ENCODE measurements around the gene TNFSF12.

Gene TNFSF12

DNA sequence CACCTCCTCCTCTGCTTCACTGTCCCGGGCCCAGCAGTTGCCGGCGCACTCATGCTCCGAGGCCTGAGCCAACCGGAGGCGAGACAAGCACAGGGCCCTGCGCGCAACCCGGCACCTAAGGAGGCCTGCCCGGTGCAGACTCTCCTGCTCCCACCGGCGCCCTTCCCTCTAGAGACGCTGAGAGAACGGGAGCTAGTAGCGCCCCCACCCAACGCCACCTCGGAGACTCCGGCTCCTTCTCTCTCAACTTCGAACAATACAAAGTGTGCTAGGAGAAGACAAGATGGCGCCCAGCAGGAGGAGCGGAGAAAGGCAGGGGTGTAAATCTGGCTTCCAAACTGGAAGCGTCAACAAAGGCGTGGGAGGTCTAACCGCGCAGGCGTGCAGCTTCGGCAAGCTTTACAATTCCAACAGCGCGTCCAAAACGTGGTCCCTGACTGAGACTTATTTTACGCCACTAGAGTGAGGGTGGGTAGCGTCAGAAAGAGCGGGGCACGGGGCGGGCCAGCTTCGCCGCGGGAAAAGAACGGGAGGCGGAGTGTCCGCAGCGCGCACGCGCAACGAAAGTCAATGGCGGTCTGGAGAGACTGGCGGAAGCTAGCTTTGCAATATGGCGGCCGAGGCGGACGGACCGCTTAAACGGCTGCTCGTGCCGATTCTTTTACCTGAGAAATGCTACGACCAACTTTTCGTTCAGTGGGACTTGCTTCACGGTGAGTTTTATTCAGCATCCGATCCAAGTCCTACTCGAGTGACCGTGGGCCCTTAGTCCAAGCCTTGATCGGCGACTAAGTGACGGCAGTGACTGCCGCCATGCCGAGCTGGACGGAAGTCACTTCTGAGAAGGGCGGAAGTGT is 34.6 kb downstream of the TNFSF12 start, which contains the start of gene MPDU1:
Gene MPDU1, plus strand, starts transcription at position 600 of the 857 bp plus-strand sequence. Its CDS starts 11 bp downstream, at position 611.
- no peak for TF ChIP-seq Cebpa-rat (IDR thresholded peaks at IDR 0.05)
- Histone ChIP-seq H3K27me3 (no peaks in the 10 kb centered on the region), H3K9ac (peak within 1 kb of the TSS; percentile 95), H3K36me3 (peaks cover 49% of the 10 kb centered on the region), H3K4me3 (peak within 1 kb of the TSS; percentile 70), H3K27ac (peak within 1 kb of the TSS; percentile 96), H3K4me1 (peaks cover 77% of the 10 kb centered on the region), H4K20me1 (peaks cover 20% of the 10 kb centered on the region), H3K9me3 (no peaks in the 10 kb centered on the region), H3K4me2 (peak within 1 kb of the TSS; percentile 98)

GRCh38 chr17:7586673-7587419 is 38.0 kb downstream of the TNFSF12 start:
- Histone ChIP-seq H3K4me3 (no peak overlapping the region), H3K36me3 (peaks cover 53% of the 10 kb centered on the region), H3K27me3 (no peaks in the 10 kb centered on the region), H3K9ac (peak overlapping the region; percentile 26), H3K4me1 (peaks cover 51% of the 10 kb centered on the region), H4K20me1 (peaks cover 13% of the 10 kb centered on the region; the same call in 1 of the 2 replicates), H3K4me2 (peak overlapping the region; percentile 25; the same call in 1 of the 2 replicates), H3K27ac (peak overlapping the region; percentile 28; the same call in 1 of the 2 replicates), H3K9me3 (no peaks in the 10 kb centered on the region)
- TF ChIP-seq Cebpa-rat (IDR thresholded peaks at IDR 0.05): no peak

GRCh38 chr17:7587420-7588151 is 38.7 kb downstream of the TNFSF12 start:
- Histone ChIP-seq H3K9ac (peak overlapping the region; percentile 26), H3K9me3 (no peaks in the 10 kb centered on the region), H3K27ac (peak overlapping the region; percentile 28; the same call in 1 of the 2 replicates), H3K36me3 (peaks cover 60% of the 10 kb centered on the region), H3K4me2 (peak overlapping the region; percentile 25), H3K27me3 (no peaks in the 10 kb centered on the region), H4K20me1 (peaks cover 13% of the 10 kb centered on the region; the same call in 1 of the 2 replicates), H3K4me3 (no peak overlapping the region), H3K4me1 (peaks cover 44% of the 10 kb centered on the region)
- no peak for TF ChIP-seq Cebpa-rat (IDR thresholded peaks at IDR 0.05)

DNA sequence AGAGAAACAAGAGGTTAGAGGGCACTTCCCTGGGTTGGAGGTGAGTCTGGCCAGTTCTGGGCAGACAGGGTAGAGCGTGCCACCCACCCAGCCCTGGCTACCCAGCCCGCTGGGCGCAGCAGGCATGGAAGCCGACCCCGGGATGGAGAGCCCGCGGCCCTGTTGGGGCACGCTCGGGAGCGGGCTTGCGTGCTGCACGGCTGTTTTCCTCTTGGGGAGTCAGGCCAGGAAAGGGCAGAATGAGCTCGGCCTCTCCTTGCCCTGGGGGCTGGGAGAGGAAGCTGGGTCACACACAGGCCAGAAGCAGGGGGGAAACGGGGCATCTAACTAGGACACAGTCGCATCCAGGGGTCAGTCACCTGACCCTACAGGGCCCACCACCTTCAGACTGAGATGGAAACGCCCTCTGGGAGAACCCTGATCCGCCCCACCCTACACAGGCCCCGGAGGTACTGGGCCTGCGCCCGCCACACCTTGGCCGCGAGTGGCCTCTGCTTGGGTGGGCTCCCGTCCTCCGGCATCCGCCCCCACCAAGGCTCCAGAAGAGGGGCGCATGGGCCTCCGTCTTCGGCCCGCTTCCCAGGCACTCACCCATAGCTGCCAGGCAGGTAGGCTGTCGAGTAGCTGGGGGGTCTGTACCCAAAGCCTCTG is 39.8 kb downstream of the TNFSF12 start:
- H3K9me3 ChIP-seq: no peaks in the 10 kb centered on the region
- no peak overlapping the region for H3K4me3 ChIP-seq
- H3K27ac ChIP-seq: no peak overlapping the region
- 0 out of 2 replicates have a peak overlapping the region, but pooled peaks have one; percentile 26 for H3K9ac ChIP-seq
- H3K36me3 ChIP-seq: peaks cover 71% of the 10 kb centered on the region
- H3K27me3 ChIP-seq: no peaks in the 10 kb centered on the region
- H3K4me2 ChIP-seq: no peak overlapping the region
- H4K20me1 ChIP-seq: peaks cover 13% of the 10 kb centered on the region; the same call in 1 of the 2 replicates
- peaks cover 35% of the 10 kb centered on the region for H3K4me1 ChIP-seq
- no peak for TF ChIP-seq Cebpa-rat (IDR thresholded peaks at IDR 0.05)

- H3K9ac ChIP-seq: peak overlapping the region; percentile 22; the same call in 1 of the 2 replicates
- no peak for TF ChIP-seq Cebpa-rat (IDR thresholded peaks at IDR 0.05)
- H4K20me1 ChIP-seq: peaks cover 13% of the 10 kb centered on the region; the same call in 1 of the 2 replicates
- H3K4me2 ChIP-seq: peak overlapping the region; percentile 68
- no peaks in the 10 kb centered on the region for H3K9me3 ChIP-seq
- H3K4me1 ChIP-seq: peaks cover 34% of the 10 kb centered on the region
- H3K4me3 ChIP-seq: no peak overlapping the region
- H3K36me3 ChIP-seq: peaks cover 78% of the 10 kb centered on the region
- 0 out of 2 replicates have a peak overlapping the region, but pooled peaks have one; percentile 10 for H3K27ac ChIP-seq
- H3K27me3 ChIP-seq: no peaks in the 10 kb centered on the region
Observed at GRCh38 chr17:7589204-7589868, 40.5 kb downstream of the TNFSF12 start.

DNA sequence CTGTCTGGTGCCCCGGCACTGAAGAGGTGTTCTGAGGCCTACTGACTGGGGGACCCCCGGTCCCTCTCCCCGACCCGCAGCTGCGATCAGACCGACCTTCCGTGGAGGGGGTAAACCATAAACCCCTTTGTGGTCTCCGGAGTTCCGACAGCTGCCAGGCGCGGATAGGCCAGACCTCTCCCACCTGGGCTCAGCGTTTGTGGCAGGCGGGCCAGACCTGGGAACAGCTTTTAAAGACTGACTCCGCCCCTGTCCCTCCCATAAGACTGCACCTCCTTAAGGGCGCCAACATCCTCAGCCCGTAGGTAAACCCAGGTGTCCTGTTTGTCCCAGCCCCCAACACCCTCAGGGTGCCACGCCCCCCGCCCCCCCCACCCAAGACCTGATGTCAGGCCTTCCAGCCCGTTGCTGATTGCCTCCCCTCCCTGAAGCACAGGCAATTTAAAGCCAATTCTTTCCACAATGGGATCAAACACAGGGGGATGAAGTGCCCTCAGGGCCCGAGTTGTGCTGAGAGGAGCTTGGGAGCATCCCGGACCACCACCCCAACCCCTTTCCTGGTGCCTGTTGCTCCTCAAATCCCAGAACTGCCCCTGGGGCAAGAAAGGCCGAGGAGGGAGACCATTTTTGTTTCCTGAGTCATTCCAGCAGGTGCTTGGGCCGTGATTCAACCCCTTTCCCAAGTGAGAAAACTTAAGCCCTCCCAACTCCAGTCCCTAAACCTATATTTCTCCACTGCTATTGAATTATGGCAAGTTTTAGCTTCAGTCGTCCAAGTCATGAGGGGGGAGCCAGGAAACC is 41.2 kb downstream of the TNFSF12 start, which contains the start of gene SOX15:
Gene SOX15, minus strand, starts transcription at position 204 of the 801 bp plus-strand sequence. CDS start 418 bp downstream, outside the sequence.
- Histone ChIP-seq H3K9me3 (no peaks in the 10 kb centered on the region), H3K27ac (0 out of 2 replicates have a peak within 1 kb of the TSS, but pooled peaks have one; percentile 10), H4K20me1 (peaks cover 13% of the 10 kb centered on the region; the same call in 1 of the 2 replicates), H3K4me3 (no peak within 1 kb of the TSS), H3K36me3 (peaks cover 85% of the 10 kb centered on the region), H3K27me3 (no peaks in the 10 kb centered on the region), H3K9ac (peak within 1 kb of the TSS; percentile 22; the same call in 1 of the 2 replicates), H3K4me1 (peaks cover 26% of the 10 kb centered on the region), H3K4me2 (peak within 1 kb of the TSS; percentile 68)
- no peak for TF ChIP-seq Cebpa-rat (IDR thresholded peaks at IDR 0.05)

GRCh38 chr17:7590743-7591142 is 41.9 kb downstream of the TNFSF12 start:
- Histone ChIP-seq H4K20me1 (peaks cover 13% of the 10 kb centered on the region; the same call in 1 of the 2 replicates), H3K4me2 (no peak overlapping the region), H3K9me3 (no peaks in the 10 kb centered on the region), H3K27me3 (no peaks in the 10 kb centered on the region), H3K4me1 (peaks cover 22% of the 10 kb centered on the region), H3K9ac (no peak overlapping the region), H3K4me3 (no peak overlapping the region), H3K36me3 (peaks cover 88% of the 10 kb centered on the region), H3K27ac (no peak overlapping the region)
- no peak for TF ChIP-seq Cebpa-rat (IDR thresholded peaks at IDR 0.05)
